K562 (cell line): ENCODE measurements around the gene PIH1D1. TPM values are rescaled to one million over a fixed set of nuclear protein-coding genes. Genes with fewer than 3 reads are reported as not detected.

Source experiments
- ADNP ChIP-seq: fragments of 200-800 bp; sonication (Bioruptor generic); IDR thresholded peaks from 2 replicates; pipeline ENCODE4 v1.6.1; 2016; ENCODE audit warnings: missing genetic modification characterization, missing compliant biosample characterization
- CCAR2 ChIP-seq: fragments of 200-400 bp; formaldehyde crosslinking; IDR thresholded peaks from 2 replicates; pipeline ENCODE4 v1.6.1; 2017; ENCODE audit warnings: mild to moderate bottlenecking, low read depth, low read length
- CEBPG ChIP-seq, 3 experiments: fragments of 200-800 bp in 1 of 3; sonication (Bioruptor generic) in 1 of 3; sonication (generic) in 1 of 3; formaldehyde crosslinking in 1 of 3; IDR thresholded peaks in 2 of 3; conservative IDR thresholded peaks in 1 of 3; 2 replicates each; pipeline versions ENCODE4 v1.6.1 to v1.8.0; 2016 to 2022; ENCODE audit warnings: missing compliant biosample characterization in 2 of 3, missing genetic modification characterization in 2 of 3, mild to moderate bottlenecking in 1 of 3, missing genetic modification reagents in 1 of 3
- DACH1 ChIP-seq: fragments of 450-650 bp; IDR thresholded peaks from 2 replicates; pipeline ENCODE4 v1.6.1; 2018; ENCODE audit not compliant: partially characterized antibody
- FOXA1 ChIP-seq: fragments of 450-650 bp; IDR thresholded peaks from 2 replicates; pipeline ENCODE4 v1.6.1; 2016; ENCODE audit warnings: mild to moderate bottlenecking, borderline replicate concordance
- FOXK1 ChIP-seq: sonication (generic); formaldehyde crosslinking; IDR thresholded peaks from 2 replicates; pipeline ENCODE4 v1.8.0; 2022; ENCODE audit warnings: missing genetic modification reagents, mild to moderate bottlenecking, borderline replicate concordance
- HLTF ChIP-seq: fragments of 450-650 bp; IDR thresholded peaks from 2 replicates; pipeline ENCODE4 v1.6.1; 2016
- JUND ChIP-seq, 2 experiments: IDR thresholded peaks; 2 replicates in 1 of 2; 3 replicates in 1 of 2; pipeline ENCODE4 v1.6.1; 2011; ENCODE audit warnings: borderline replicate concordance in 2 of 2, low read depth in 2 of 2, low read length in 2 of 2, improper control_type of control experiment in 1 of 2, missing biosample characterization in 1 of 2, missing genetic modification characterization in 1 of 2, missing genetic modification reagents in 1 of 2
- KHSRP ChIP-seq: fragments of 450-650 bp; IDR thresholded peaks from 2 replicates; pipeline ENCODE4 v1.6.1; 2017
- MAX ChIP-seq: sonication (generic); formaldehyde crosslinking; IDR thresholded peaks from 2 replicates; pipeline ENCODE4 v1.9.0; 2022; ENCODE audit warnings: mild to moderate bottlenecking, missing genetic modification reagents
- MXD1 ChIP-seq: fragments of 250-450 bp; sonication (Bioruptor Pico); IDR thresholded peaks from 2 replicates; pipeline ENCODE4 v1.8.0; 2021; ENCODE audit warnings: borderline replicate concordance, mild to moderate bottlenecking, moderate library complexity; ENCODE audit not compliant: poor library complexity, severe bottlenecking
- RAD21 ChIP-seq, 2 experiments: fragments of 250-450 bp in 1 of 2; fragments of 450-650 bp in 1 of 2; sonication (Bioruptor Pico) in 1 of 2; formaldehyde crosslinking in 1 of 2; IDR thresholded peaks in 1 of 2; conservative IDR thresholded peaks in 1 of 2; 2 replicates each; pipeline versions ENCODE4 v1.4.0 to v1.8.0; 2020 to 2022; ENCODE audit warnings: mild to moderate bottlenecking in 2 of 2, moderate library complexity in 1 of 2
- RBBP5 ChIP-seq: fragments of 200-600 bp; sonication (generic); IDR thresholded peaks from 2 replicates; pipeline ENCODE4 v1.6.1; 2012; ENCODE audit warnings: borderline replicate concordance, mild to moderate bottlenecking, low read length, control low read depth, inconsistent platforms; ENCODE audit not compliant: insufficient read depth, poor library complexity, severe bottlenecking
- SMAD3 ChIP-seq: fragments of 450-650 bp; formaldehyde crosslinking; conservative IDR thresholded peaks from 2 replicates; pipeline ENCODE4 v1.4.0; 2020; ENCODE audit warnings: mild to moderate bottlenecking
- SNIP1 ChIP-seq: fragments of 450-650 bp; IDR thresholded peaks from 2 replicates; pipeline ENCODE4 v1.7.1; 2017; ENCODE audit warnings: low read depth, mild to moderate bottlenecking
- STAG1 ChIP-seq: sonication (generic); formaldehyde crosslinking; IDR thresholded peaks from 2 replicates; pipeline ENCODE4 v1.5.0; 2020; ENCODE audit warnings: missing genetic modification reagents, borderline replicate concordance
- ZBTB49 ChIP-seq: sonication (generic); formaldehyde crosslinking; IDR thresholded peaks from 2 replicates; pipeline ENCODE4 v1.8.0; 2022; ENCODE audit warnings: missing genetic modification reagents, mild to moderate bottlenecking, borderline replicate concordance
- ZKSCAN3 ChIP-seq: fragments of 250-450 bp; sonication (Bioruptor Pico); IDR thresholded peaks from 2 replicates; pipeline ENCODE4 v1.4.0; 2020
- ZNF764 ChIP-seq: fragments of 250-450 bp; sonication (Bioruptor Pico); IDR thresholded peaks from 2 replicates; pipeline ENCODE4 v1.4.0; 2020; ENCODE audit warnings: low read depth, mild to moderate bottlenecking, moderate library complexity
- polyA plus RNA-seq, 8 experiments: library from polyadenylated mRNA; depleted of rRNA in 4 of 8; stranded (reverse) in 5 of 8; unstranded in 3 of 8; fragments of >200 nt; fragmentation: Nextera tagmentation in 2 of 8; fragmentation: Illumina TruSeq in 1 of 8; extraction: Ambion mirVana in 2 of 8; extraction: Trizol in 1 of 8; gene quantifications; 2 replicates each; pipeline versions ENCODE4 v1.2.1 to v1.2.3, GENCODE V29; 2011 to 2014; ENCODE audit warnings: inconsistent platforms in 1 of 8, missing spikeins in 1 of 8
- total RNA-seq, 7 experiments: library from RNA; depleted of rRNA in 6 of 7; stranded (reverse); fragments of >200 nt in 6 of 7; fragmentation: Illumina TruSeq in 2 of 7; extraction: Trizol in 2 of 7; gene quantifications; 2 replicates each; pipeline versions ENCODE4 v1.2.1 to v1.2.3, GENCODE V29; 2011 to 2021; ENCODE audit warnings: low replicate concordance in 1 of 7
- TF ChIP-seq, protein P1 (sequence below): fragments of 250-450 bp; sonication (Bioruptor Pico); IDR thresholded peaks from 2 replicates; pipeline ENCODE4 v1.8.0; 2022; ENCODE audit warnings: moderate library complexity, mild to moderate bottlenecking, inconsistent platforms
- TF ChIP-seq, protein P2 (sequence below): fragments of 450-650 bp; IDR thresholded peaks from 2 replicates; pipeline ENCODE4 v1.6.1; 2016

Gene PIH1D1
- total and polyA plus RNA-seq, 9 of the 15 experiments (the other 6 are each of a cell fraction or from before 2014, with no cell fraction given), result 26.5 to 224 (median 137) TPM

GRCh38 chr19:49436381-49437017 is 15.1 kb downstream of the PIH1D1 start (continued):
- TF ChIP-seq, protein P1, sequence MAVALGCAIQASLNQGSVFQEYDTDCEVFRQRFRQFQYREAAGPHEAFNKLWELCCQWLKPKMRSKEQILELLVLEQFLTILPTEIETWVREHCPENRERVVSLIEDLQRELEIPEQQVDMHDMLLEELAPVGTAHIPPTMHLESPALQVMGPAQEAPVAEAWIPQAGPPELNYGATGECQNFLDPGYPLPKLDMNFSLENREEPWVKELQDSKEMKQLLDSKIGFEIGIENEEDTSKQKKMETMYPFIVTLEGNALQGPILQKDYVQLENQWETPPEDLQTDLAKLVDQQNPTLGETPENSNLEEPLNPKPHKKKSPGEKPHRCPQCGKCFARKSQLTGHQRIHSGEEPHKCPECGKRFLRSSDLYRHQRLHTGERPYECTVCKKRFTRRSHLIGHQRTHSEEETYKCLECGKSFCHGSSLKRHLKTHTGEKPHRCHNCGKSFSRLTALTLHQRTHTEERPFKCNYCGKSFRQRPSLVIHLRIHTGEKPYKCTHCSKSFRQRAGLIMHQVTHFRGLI (CRISPR knock-in tag), result no peak
- TF ChIP-seq MAX (CRISPR knock-in tag) (peak; percentile 80), FOXK1 (CRISPR knock-in tag) (no peak), FOXA1 (no peak), KHSRP (peak; percentile 64), MXD1 (no peak), JUND (IDR thresholded peaks at IDR 0.05; ENCODE audit: borderline replicate concordance, low read depth, low read length) (peak; percentile 80), JUND (tag; IDR thresholded peaks at IDR 0.05; ENCODE audit: borderline replicate concordance, low read depth, low read length) (peak; percentile 41; the same call in 1 of the 3 replicates), HLTF (no peak), ZBTB49 (CRISPR knock-in tag) (no peak), ZNF764 (CRISPR knock-in tag) (no peak), DACH1 (no peak), RAD21 (CRISPR knock-in tag; conservative IDR thresholded peaks at IDR 0.05 in 1 of 2, IDR thresholded peaks at IDR 0.05 in 1 of 2) (peak in 1 of 2 experiments; percentile 20; a peak in 1 of 4 replicates), ADNP (tag) (no peak), SMAD3 (CRISPR knock-in tag) (no peak), RBBP5 (peak; percentile 24), CCAR2 (no peak), STAG1 (CRISPR knock-in tag) (no peak), ZKSCAN3 (CRISPR knock-in tag) (no peak), CEBPG (CRISPR knock-in tag; IDR thresholded peaks at IDR 0.05) (no peak), CEBPG (tag; conservative IDR thresholded peaks at IDR 0.05 in 1 of 2, IDR thresholded peaks at IDR 0.05 in 1 of 2) (no peak), SNIP1 (no peak)
- TF ChIP-seq, protein P2, sequence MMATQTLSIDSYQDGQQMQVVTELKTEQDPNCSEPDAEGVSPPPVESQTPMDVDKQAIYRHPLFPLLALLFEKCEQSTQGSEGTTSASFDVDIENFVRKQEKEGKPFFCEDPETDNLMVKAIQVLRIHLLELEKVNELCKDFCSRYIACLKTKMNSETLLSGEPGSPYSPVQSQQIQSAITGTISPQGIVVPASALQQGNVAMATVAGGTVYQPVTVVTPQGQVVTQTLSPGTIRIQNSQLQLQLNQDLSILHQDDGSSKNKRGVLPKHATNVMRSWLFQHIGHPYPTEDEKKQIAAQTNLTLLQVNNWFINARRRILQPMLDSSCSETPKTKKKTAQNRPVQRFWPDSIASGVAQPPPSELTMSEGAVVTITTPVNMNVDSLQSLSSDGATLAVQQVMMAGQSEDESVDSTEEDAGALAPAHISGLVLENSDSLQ, result no peak
